GM23338 (cell line): ENCODE measurements around the gene YJEFN3. TPM values are rescaled to one million over a fixed set of nuclear protein-coding genes. Genes with fewer than 3 reads are reported as not detected.

Experiments used
- ATAC-seq: fragments of 200-7000 bp; cut with Tn5 transposase; 3 replicates; pipeline ENCODE4 v1.9.1; 2020
- DNase-seq: peaks from one replicate; pipeline ENCODE4 v3.0.0-alpha.2; 2015; ENCODE audit warnings: low spot score
- H2AFZ ChIP-seq: fragments of 200-600 bp; sonication (generic); 2 replicates; pipeline ENCODE4 v1.8.0; 2016; ENCODE audit warnings: antibody characterized with exemption, mild to moderate bottlenecking, moderate library complexity
- H3F3A ChIP-seq: fragments of 200-600 bp; sonication (generic); replicated peaks from 2 replicates; pipeline ENCODE4 v1.8.0; 2017; ENCODE audit warnings: antibody characterized with exemption, mixed run types, low read depth
- H3K27ac ChIP-seq: fragments of 200-600 bp; sonication (generic); 2 replicates; pipeline ENCODE4 v1.6.1; 2016; ENCODE audit warnings: low read depth
- H3K27me3 ChIP-seq: fragments of 200-600 bp; sonication (generic); 2 replicates; pipeline ENCODE4 v1.8.0; 2016; ENCODE audit warnings: mild to moderate bottlenecking, mixed run types, moderate library complexity; ENCODE audit not compliant: insufficient read depth
- H3K36me3 ChIP-seq: fragments of 200-600 bp; sonication (generic); 2 replicates; pipeline ENCODE4 v1.8.0; 2016; ENCODE audit warnings: mild to moderate bottlenecking; ENCODE audit not compliant: insufficient read depth
- H3K4me1 ChIP-seq: fragments of 200-600 bp; sonication (generic); 2 replicates; pipeline ENCODE4 v1.8.0; 2016; ENCODE audit warnings: mild to moderate bottlenecking, moderate library complexity; ENCODE audit not compliant: insufficient read depth
- H3K4me2 ChIP-seq: fragments of 200-600 bp; sonication (generic); 2 replicates; pipeline ENCODE4 v1.7.1; 2017; ENCODE audit warnings: mixed run types
- H3K4me3 ChIP-seq: fragments of 200-600 bp; sonication (generic); 2 replicates; pipeline ENCODE4 v1.6.1; 2016; ENCODE audit warnings: mixed run types
- H3K79me2 ChIP-seq: fragments of 200-600 bp; sonication (generic); replicated peaks from 2 replicates; pipeline ENCODE4 v1.8.0; 2017; ENCODE audit warnings: mild to moderate bottlenecking; ENCODE audit not compliant: insufficient read depth
- H3K9me2 ChIP-seq: fragments of 200-600 bp; sonication (generic); 2 replicates; pipeline ENCODE4 v1.8.0; 2017; ENCODE audit not compliant: insufficient read depth
- H4K20me1 ChIP-seq: fragments of 200-600 bp; sonication (generic); replicated peaks from 2 replicates; pipeline ENCODE4 v1.8.0; 2017; ENCODE audit warnings: mild to moderate bottlenecking; ENCODE audit not compliant: insufficient read depth
- H3K27ac Mint-ChIP-seq: 2 replicates; pipeline ENCODE4 v1.8.0; 2020; ENCODE audit warnings: inconsistent platforms, mild to moderate bottlenecking, moderate library complexity, mixed read lengths
- H3K27me3 Mint-ChIP-seq: 3 replicates; pipeline ENCODE4 v1.8.0; 2022; ENCODE audit warnings: low read depth, mild to moderate bottlenecking, moderate library complexity, mixed read lengths, inconsistent platforms; ENCODE audit not compliant: insufficient read depth, poor library complexity
- H3K36me3 Mint-ChIP-seq: 3 replicates; pipeline ENCODE4 v1.8.0; 2021; ENCODE audit warnings: low read depth, mild to moderate bottlenecking, inconsistent platforms, moderate library complexity, mixed read lengths
- H3K4me1 Mint-ChIP-seq: 3 replicates; pipeline ENCODE4 v1.8.0; 2020; ENCODE audit warnings: mild to moderate bottlenecking, inconsistent platforms, mixed read lengths
- H3K4me3 Mint-ChIP-seq: 3 replicates; pipeline ENCODE4 v1.8.0; 2021; ENCODE audit warnings: moderate library complexity, mild to moderate bottlenecking, inconsistent platforms, mixed read lengths
- H3K9me3 Mint-ChIP-seq: 3 replicates; pipeline ENCODE4 v1.8.0; 2020; ENCODE audit warnings: moderate library complexity, mild to moderate bottlenecking, inconsistent platforms, mixed read lengths
- CREB1 ChIP-seq: fragments of 250-450 bp; sonication (Bioruptor Pico); IDR thresholded peaks from 2 replicates; pipeline ENCODE4 v1.5.0; 2020; ENCODE audit warnings: low read depth, mild to moderate bottlenecking, moderate library complexity
- CTCF ChIP-seq, 2 experiments: fragments of 200-600 bp in 1 of 2; sonication (generic) in 1 of 2; conservative IDR thresholded peaks; 2 replicates each; pipeline versions ENCODE4 v1.5.1 to v1.6.1; 2016 to 2017; ENCODE audit warnings: antibody characterized with exemption in 2 of 2, low read depth in 2 of 2, mild to moderate bottlenecking in 2 of 2, moderate library complexity in 1 of 2
- EZH2 ChIP-seq: fragments of 200-600 bp; sonication (generic); IDR thresholded peaks from one replicate; pipeline ENCODE4 v1.8.0; 2017; ENCODE audit warnings: antibody characterized with exemption, mild to moderate bottlenecking, low read depth; ENCODE audit not compliant: unreplicated experiment
- EZH2phosphoT487 ChIP-seq: fragments of 200-600 bp; sonication (generic); IDR thresholded peaks from one replicate; pipeline ENCODE4 v1.8.1; 2018; ENCODE audit warnings: antibody characterized with exemption; ENCODE audit not compliant: unreplicated experiment
- JUNB ChIP-seq: IDR thresholded peaks from one replicate; pipeline ENCODE4 v1.6.1; 2016; ENCODE audit warnings: antibody characterized with exemption; ENCODE audit not compliant: unreplicated experiment
- POLR2AphosphoS5 ChIP-seq: IDR thresholded peaks from 2 replicates; pipeline ENCODE4 v1.6.1; 2016; ENCODE audit warnings: antibody characterized with exemption, low read depth
- REST ChIP-seq: IDR thresholded peaks from one replicate; pipeline ENCODE4 v1.6.1; 2018; ENCODE audit warnings: antibody characterized with exemption; ENCODE audit not compliant: unreplicated experiment
- STAT1 ChIP-seq: IDR thresholded peaks from one replicate; pipeline ENCODE4 v1.6.1; 2016; ENCODE audit warnings: antibody characterized with exemption; ENCODE audit not compliant: unreplicated experiment
- ZNF114 ChIP-seq: fragments of 250-450 bp; sonication (Bioruptor Pico); IDR thresholded peaks from 2 replicates; pipeline ENCODE4 v1.5.0; 2020; ENCODE audit warnings: mild to moderate bottlenecking, moderate library complexity
- ZNF331 ChIP-seq: fragments of 250-450 bp; sonication (Bioruptor Pico); IDR thresholded peaks from 2 replicates; pipeline ENCODE4 v1.5.0; 2020; ENCODE audit warnings: low read depth, mild to moderate bottlenecking, moderate library complexity
- ZNF462 ChIP-seq: fragments of 250-450 bp; sonication (Bioruptor Pico); IDR thresholded peaks from 2 replicates; pipeline ENCODE4 v1.5.0; 2020; ENCODE audit warnings: mild to moderate bottlenecking, moderate library complexity
- polyA plus RNA-seq: library from polyadenylated mRNA; unstranded; fragments of >200 nt; fragmentation: Nextera tagmentation; extraction: Ambion mirVana; gene quantifications from 2 replicates; pipeline ENCODE4 v1.2.1, GENCODE V29; 2016
- total RNA-seq: library from RNA; depleted of rRNA; stranded (reverse); fragments of >200 nt; shearing (Covaris generic); gene quantifications from 2 replicates; pipeline ENCODE4 v1.2.3, GENCODE V29; 2014

The YJEFN3 gene
- total and polyA plus RNA-seq, 2 experiments from 2014 or later: 3.5 to 6.5 TPM

GRCh38 chr19:19527674-19528625 lies 761 bp upstream of the YJEFN3 start:
- H2AFZ ChIP-seq: no peak overlapping the region
- peak overlapping the region; percentile 48; the same call in 1 of the 2 replicates for H3K27ac Mint-ChIP-seq
- TF ChIP-seq EZH2 (no peak), CREB1 (CRISPR knock-in tag) (no peak), ZNF462 (CRISPR knock-in tag) (no peak), ZNF331 (no peak), REST (no peak), JUNB (no peak), EZH2phosphoT487 (no peak), STAT1 (no peak), ZNF114 (no peak), CTCF (conservative IDR thresholded peaks at IDR 0.05; ENCODE audit: low read depth in 2 of 2) (no peak), POLR2AphosphoS5 (no peak)
- no peaks in the 10 kb centered on the region for H3K9me2 ChIP-seq
- peaks cover 8% of the 10 kb centered on the region for H3K27me3 Mint-ChIP-seq
- peaks cover 27% of the 10 kb centered on the region for H3F3A ChIP-seq
- H3K4me1 ChIP-seq: peaks cover 6% of the 10 kb centered on the region; the same call in 1 of the 2 replicates
- H3K27ac ChIP-seq: 0 out of 2 replicates have a peak overlapping the region, but pooled peaks have one; percentile 50
- peaks cover 24% of the 10 kb centered on the region for H4K20me1 ChIP-seq
- H3K4me1 Mint-ChIP-seq: peaks cover 36% of the 10 kb centered on the region
- no peak overlapping the region for H3K4me2 ChIP-seq
- peaks cover 37% of the 10 kb centered on the region for H3K36me3 Mint-ChIP-seq
- H3K79me2 ChIP-seq: peaks cover 25% of the 10 kb centered on the region
- ATAC-seq (no peak), DNase-seq (peak; percentile 1)
- peaks cover 5% of the 10 kb centered on the region; the same call in 1 of the 2 replicates for H3K36me3 ChIP-seq
- H3K27me3 ChIP-seq: no peaks in the 10 kb centered on the region
- no peaks in the 10 kb centered on the region for H3K9me3 Mint-ChIP-seq
- no peak overlapping the region for H3K4me3 ChIP-seq
- no peak overlapping the region for H3K4me3 Mint-ChIP-seq
